Activated B cell treated with CpG ODN at 0.5 μM for 24 hours (primary cell): ENCODE results near the gene RCOR3. TPM values are rescaled to one million over a fixed set of nuclear protein-coding genes. Genes with fewer than 3 reads are reported as not detected.
"Not testable (repeated sequence)": the region's sequence is repeated elsewhere in the genome, so short reads cannot be mapped to it uniquely, and the experiment has no call there.

Source experiments
- ATAC-seq: fragments of 200-7000 bp; cut with Tn5 transposase; one replicate; pipeline ENCODE4 v1.10.0; 2021; ENCODE audit warnings: low read depth, mild to moderate bottlenecking, moderate library complexity
- CTCF ChIA-PET: fragments of 350-600 bp; sonication (Branson Sonifier 250); formaldehyde crosslinking; loops from one replicate; lab custom pipeline; 2021; ENCODE audit warnings: antibody characterized with exemption; lab: Charles Lee
- POLR2A ChIA-PET: fragments of 350-600 bp; sonication (Branson Sonifier 250); formaldehyde crosslinking; loops from one replicate; lab custom pipeline; 2021; ENCODE audit warnings: antibody characterized with exemption; lab: Charles Lee
- DNase-seq: peaks from one replicate; pipeline ENCODE4 v3.0.0; 2022
- H3K27ac Mint-ChIP-seq: one replicate; pipeline ENCODE4 v1.8.0; 2020; ENCODE audit warnings: mixed read lengths
- H3K27me3 Mint-ChIP-seq: one replicate; pipeline ENCODE4 v1.8.0; 2021; ENCODE audit warnings: mixed read lengths
- H3K36me3 Mint-ChIP-seq: one replicate; pipeline ENCODE4 v1.8.0; 2021; ENCODE audit warnings: low read depth, mixed read lengths
- H3K4me1 Mint-ChIP-seq: one replicate; pipeline ENCODE4 v1.8.0; 2021; ENCODE audit warnings: mixed read lengths
- H3K4me3 Mint-ChIP-seq: one replicate; pipeline ENCODE4 v1.8.0; 2020; ENCODE audit warnings: mild to moderate bottlenecking, mixed read lengths
- H3K9me3 Mint-ChIP-seq: one replicate; pipeline ENCODE4 v1.8.0; 2020; ENCODE audit warnings: mixed read lengths
- intact Hi-C: fragments of 100-400 bp; cut with micrococcal nuclease; formaldehyde crosslinking; loops from one replicate; pipeline ENCODE4 v1.15.1; 2024
- total RNA-seq: library from RNA; stranded (reverse); gene quantifications from 2 replicates; pipeline ENCODE4 v1.2.3, GENCODE V29; 2022
- TF ChIP-seq, protein P1 (sequence below): fragments of 200-600 bp; IDR thresholded peaks from one replicate; pipeline ENCODE4 v1.8.0; 2022; ENCODE audit warnings: antibody characterized with exemption, mild to moderate bottlenecking

RCOR3 gene
- total RNA-seq, 1 donor from 2014 or later = 72.3 TPM

DNA sequence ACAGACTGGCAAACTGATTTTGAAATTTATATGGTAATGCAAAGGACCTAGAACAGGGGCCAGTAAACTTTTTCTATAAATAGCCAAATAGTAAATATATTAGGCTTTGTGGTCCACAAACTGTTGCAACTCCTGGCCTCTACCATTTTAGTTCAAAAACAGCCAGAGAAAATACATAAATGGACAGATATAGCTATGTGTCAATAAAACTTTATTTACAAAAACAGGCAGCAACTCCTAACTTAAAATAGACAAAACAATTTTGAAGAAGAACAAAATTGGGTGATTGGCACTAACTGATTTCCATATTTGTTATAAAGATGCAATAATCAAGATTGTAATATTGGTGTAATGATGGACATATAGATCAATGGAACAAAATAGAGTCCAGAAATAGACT lies 60.7 kb downstream of the RCOR3 start:
- DNase-seq (no peak), ATAC-seq (no peak)
- Mint-ChIP-seq H3K4me1 (peaks cover 16% of the 10 kb centered on the region), H3K27ac (no peak overlapping the region), H3K27me3 (no peaks in the 10 kb centered on the region), H3K4me3 (no peak overlapping the region), H3K9me3 (no peaks in the 10 kb centered on the region), H3K36me3 (peaks cover 3% of the 10 kb centered on the region)
- ChIA-PET CTCF (no interaction called here), POLR2A (no interaction called here)
- TF ChIP-seq, protein P1, sequence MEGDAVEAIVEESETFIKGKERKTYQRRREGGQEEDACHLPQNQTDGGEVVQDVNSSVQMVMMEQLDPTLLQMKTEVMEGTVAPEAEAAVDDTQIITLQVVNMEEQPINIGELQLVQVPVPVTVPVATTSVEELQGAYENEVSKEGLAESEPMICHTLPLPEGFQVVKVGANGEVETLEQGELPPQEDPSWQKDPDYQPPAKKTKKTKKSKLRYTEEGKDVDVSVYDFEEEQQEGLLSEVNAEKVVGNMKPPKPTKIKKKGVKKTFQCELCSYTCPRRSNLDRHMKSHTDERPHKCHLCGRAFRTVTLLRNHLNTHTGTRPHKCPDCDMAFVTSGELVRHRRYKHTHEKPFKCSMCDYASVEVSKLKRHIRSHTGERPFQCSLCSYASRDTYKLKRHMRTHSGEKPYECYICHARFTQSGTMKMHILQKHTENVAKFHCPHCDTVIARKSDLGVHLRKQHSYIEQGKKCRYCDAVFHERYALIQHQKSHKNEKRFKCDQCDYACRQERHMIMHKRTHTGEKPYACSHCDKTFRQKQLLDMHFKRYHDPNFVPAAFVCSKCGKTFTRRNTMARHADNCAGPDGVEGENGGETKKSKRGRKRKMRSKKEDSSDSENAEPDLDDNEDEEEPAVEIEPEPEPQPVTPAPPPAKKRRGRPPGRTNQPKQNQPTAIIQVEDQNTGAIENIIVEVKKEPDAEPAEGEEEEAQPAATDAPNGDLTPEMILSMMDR = no peak
- intact Hi-C loops = no loop called here

DNA sequence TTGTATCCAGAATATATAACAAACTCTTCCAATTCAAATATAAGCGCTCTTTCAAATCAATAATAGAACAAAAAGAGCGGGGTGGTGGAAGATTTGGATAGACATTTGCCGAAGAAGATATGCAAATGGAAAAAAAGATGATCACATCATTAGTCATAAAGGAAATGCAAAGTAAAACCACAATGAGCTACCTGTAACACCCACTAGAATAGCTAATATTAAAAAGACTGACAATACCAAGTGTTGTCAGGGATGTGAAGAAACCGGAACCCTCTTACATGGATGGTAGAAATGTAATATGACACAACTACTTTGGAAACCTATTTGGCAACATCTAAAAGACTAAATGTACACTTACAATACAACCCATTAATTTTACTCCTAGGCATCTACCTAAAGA lies 61.8 kb downstream of the RCOR3 start:
- Mint-ChIP-seq H3K4me3 (no peak overlapping the region), H3K27me3 (no peaks in the 10 kb centered on the region), H3K9me3 (no peaks in the 10 kb centered on the region), H3K4me1 (peaks cover 26% of the 10 kb centered on the region), H3K27ac (no peak overlapping the region), H3K36me3 (no peaks in the 10 kb centered on the region)
- CTCF ChIA-PET = interaction anchor here (0.7 to 1.0 kb wide), 2 partner anchors 33 to 190 kb away, joined by 3 read pairs; no protein-coding TSS in a partner anchor
- no peak for DNase-seq
- POLR2A ChIA-PET = no interaction called here
- ATAC-seq = no peak
- TF ChIP-seq, protein P1 = no peak
- intact Hi-C loops = no loop called here

DNA sequence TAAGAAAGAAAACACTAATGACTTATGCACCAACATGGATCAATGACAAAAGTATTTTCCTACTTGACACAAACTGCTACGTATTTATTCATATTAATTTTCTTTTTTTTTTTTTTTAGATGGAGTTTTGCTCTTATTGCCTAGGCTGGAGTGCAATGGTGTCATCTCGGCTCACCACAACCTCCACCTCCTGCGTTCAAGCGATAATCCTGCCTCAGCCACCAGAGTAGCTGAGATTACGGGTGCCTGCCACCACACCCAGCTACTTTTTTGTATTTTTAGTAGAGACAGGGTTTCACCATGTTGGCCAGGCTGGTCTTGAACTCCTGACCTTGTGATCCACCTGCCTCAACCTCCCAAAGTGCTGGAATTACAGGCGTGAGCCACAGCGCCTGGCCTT lies 62.5 kb downstream of the RCOR3 start:
- ATAC-seq, H3K9me3 Mint-ChIP-seq, POLR2A ChIA-PET, H3K27ac Mint-ChIP-seq, DNase-seq, H3K4me3 Mint-ChIP-seq, H3K27me3 Mint-ChIP-seq, H3K36me3 Mint-ChIP-seq: not testable (repeated sequence)
- peaks cover 31% of the 10 kb centered on the region for H3K4me1 Mint-ChIP-seq
- CTCF ChIA-PET = interaction anchor here (0.6 to 2.9 kb wide), 5 partner anchors 8 to 192 kb away, joined by 3 to 46 read pairs (median 8); no protein-coding TSS in a partner anchor
- intact Hi-C loops = loop anchor here (2.0 kb wide), 3 partner anchors 15 to 257 kb away; partner anchors contain the start of gene SLC30A1

DNA sequence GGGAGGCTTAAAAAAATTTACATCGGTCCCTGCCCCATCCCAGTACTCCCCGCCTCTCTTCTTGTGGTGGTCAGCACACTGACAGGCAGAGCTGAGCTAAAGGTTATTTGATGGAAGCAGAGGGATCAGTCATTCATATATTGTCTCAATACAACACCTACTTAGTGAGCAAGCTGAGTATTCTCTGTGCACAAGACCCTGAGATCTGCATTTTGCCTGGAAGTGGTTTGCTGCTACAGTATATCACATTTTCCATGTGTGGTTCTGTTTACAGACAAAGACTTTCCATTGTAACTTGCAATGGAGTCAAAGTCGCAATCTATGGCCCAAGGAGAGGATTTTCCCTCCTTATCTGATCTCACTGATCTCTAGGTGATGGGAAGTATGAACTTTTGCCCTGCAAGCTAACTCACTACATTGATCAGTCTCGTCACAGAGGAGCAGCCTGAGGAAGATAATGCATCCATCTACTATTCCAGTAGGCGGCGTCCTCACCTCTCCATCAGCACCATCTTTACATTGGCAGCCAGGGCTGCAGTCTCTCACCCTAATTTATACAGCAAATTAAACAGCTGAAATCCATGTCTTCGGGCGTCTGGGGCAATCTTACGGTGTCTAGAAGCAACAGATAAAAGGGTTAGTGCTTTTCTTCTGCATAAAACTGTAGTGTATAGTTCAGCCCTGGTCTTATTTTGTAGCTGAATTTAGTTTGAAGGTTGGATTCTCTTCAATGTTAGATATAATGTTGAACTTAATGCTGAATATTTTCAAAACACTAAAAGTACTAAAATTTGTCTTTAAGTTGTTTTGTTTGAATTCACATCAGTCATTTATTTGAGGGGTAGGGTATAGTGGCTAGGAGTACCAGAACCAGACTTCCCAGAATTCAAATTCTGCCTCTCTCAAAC lies 64.2 kb downstream of the RCOR3 start:
- ChIA-PET CTCF (interaction anchor here (0.5 to 3.0 kb wide), 30 partner anchors 9 to 332 kb away, joined by 3 to 46 read pairs (median 4); no protein-coding TSS in a partner anchor), POLR2A (interaction anchor here (0.5 to 1.7 kb wide), 6 partner anchors 24 to 191 kb away, joined by 3 to 12 read pairs (median 4); no protein-coding TSS in a partner anchor)
- intact Hi-C loops = loop anchor here (1.0 to 2.0 kb wide), 7 partner anchors 13 to 332 kb away; partner anchors contain the start of gene SLC30A1
- Mint-ChIP-seq H3K4me3 (no peak overlapping the region), H3K4me1 (peaks cover 41% of the 10 kb centered on the region), H3K36me3 (peaks cover 5% of the 10 kb centered on the region), H3K27ac (no peak overlapping the region), H3K27me3 (no peaks in the 10 kb centered on the region), H3K9me3 (no peaks in the 10 kb centered on the region)
- no peak for DNase-seq
- TF ChIP-seq, protein P1 = peak; percentile 19
- peak; percentile 62 for ATAC-seq

DNA sequence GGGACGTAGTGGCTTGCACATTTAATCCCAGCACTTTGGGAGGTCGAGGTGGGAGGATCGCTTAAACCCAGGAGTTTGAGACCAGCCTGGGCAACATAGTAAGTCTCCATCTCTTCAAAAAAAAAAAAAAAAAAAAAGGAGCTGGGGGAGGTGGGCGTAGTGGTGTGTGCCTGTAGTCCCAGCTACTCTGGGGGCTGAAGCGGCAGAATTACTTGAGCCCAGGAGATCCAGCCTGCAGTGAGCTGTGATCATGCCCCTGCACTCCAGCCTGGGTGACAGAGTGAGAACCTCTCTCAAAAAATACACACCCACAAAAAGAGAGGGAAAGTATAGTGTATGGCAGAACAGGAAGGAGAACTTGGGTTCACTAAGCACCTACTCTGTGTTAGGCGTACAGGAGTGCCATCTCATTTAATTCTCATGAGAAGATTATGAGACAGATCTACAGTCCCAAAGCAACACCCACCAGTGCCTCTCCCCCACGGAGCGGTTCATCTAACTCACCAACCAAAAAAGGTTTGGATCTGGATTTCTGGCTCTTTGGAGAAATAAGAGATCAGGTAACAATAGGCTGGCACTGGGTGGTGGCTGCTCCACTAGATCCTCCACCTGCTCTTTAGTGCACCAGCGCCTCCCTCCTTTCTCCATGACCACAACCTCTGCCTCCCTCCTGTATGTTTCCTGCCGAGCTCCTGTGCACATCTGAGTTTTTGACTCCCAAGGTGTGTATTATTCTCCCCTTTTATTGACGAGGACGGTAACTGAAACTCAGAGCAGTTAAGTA lies 66.0 kb downstream of the RCOR3 start:
- H3K36me3 Mint-ChIP-seq = peaks cover 8% of the 10 kb centered on the region
- no peak for DNase-seq
- TF ChIP-seq, protein P1 = no peak
- no peaks in the 10 kb centered on the region for H3K9me3 Mint-ChIP-seq
- ATAC-seq = no peak
- POLR2A ChIA-PET = interaction anchor here (0.6 to 4.8 kb wide), 6 partner anchors 22 to 124 kb away, joined by 3 to 47 read pairs (median 4); no protein-coding TSS in a partner anchor
- H3K4me1 Mint-ChIP-seq = peaks cover 59% of the 10 kb centered on the region
- CTCF ChIA-PET = interaction anchor here (1.2 to 3.0 kb wide), 3 partner anchors 27 to 151 kb away, joined by 3 to 34 read pairs (median 6); no protein-coding TSS in a partner anchor
- intact Hi-C loops = loop anchor here (5.0 kb wide), 3 partner anchors 57 to 1543 kb away; partner anchors contain the start of gene C1orf74
- H3K4me3 Mint-ChIP-seq = peak overlapping the region; percentile 89
- H3K27me3 Mint-ChIP-seq = no peaks in the 10 kb centered on the region
- peak overlapping the region; percentile 97 for H3K27ac Mint-ChIP-seq
